Measurements from ENCODE around the gene CABLES2.

The CABLES2 gene

GRCh38 chr20:62367136-62367632 lies 39.9 kb downstream of the CABLES2 start, which contains the start of gene LAMA5:
Gene LAMA5 (minus strand): TSS chr20:62367312. CDS start chr20:62367245, 67 bp downstream.
- Histone ChIP-seq H3K27ac (ENCODE audit: low read depth, low read length, severe bottlenecking) (no peak within 1 kb of the TSS), H3K36me3 (ENCODE audit: control insufficient read depth, insufficient read depth, low read length) (no peaks in the 10 kb centered on the region), H3K4me3 (ENCODE audit: extremely low read depth, insufficient read depth, low read length, poor library complexity, severe bottlenecking) (peak within 1 kb of the TSS; percentile 75), H3K9me3 (ENCODE audit: control insufficient read depth, low read length) (no peaks in the 10 kb centered on the region), H3K4me1 (ENCODE audit: control insufficient read depth, insufficient read depth, low read length, poor library complexity, severe bottlenecking) (peaks cover 60% of the 10 kb centered on the region)
- 0 to 1% methylated on average over 42 to 43 of the region's 70 CpGs for WGBS, 2 experiments (ENCODE audit: insufficient coverage in 2 of 2)

- Histone ChIP-seq H3K4me3 (ENCODE audit: extremely low read depth, insufficient read depth, low read length, poor library complexity, severe bottlenecking) (peak overlapping the region; percentile 75), H3K36me3 (ENCODE audit: control insufficient read depth, insufficient read depth, low read length) (peaks cover 2% of the 10 kb centered on the region), H3K9me3 (ENCODE audit: control insufficient read depth, low read length) (no peaks in the 10 kb centered on the region), H3K27ac (ENCODE audit: low read depth, low read length, severe bottlenecking) (no peak overlapping the region), H3K4me1 (ENCODE audit: control insufficient read depth, insufficient read depth, low read length, poor library complexity, severe bottlenecking) (peaks cover 67% of the 10 kb centered on the region)
- WGBS, 2 experiments (ENCODE audit: insufficient coverage in 2 of 2): 0 to 1% methylated on average over 55 to 64 of the region's 72 CpGs
Observed at GRCh38 chr20:62366370-62367135, 40.5 kb downstream of the CABLES2 start.

- H3K9me3 ChIP-seq (ENCODE audit: control insufficient read depth, low read length): no peaks in the 10 kb centered on the region
- H3K4me1 ChIP-seq (ENCODE audit: control insufficient read depth, insufficient read depth, low read length, poor library complexity, severe bottlenecking): peaks cover 73% of the 10 kb centered on the region
- H3K36me3 ChIP-seq (ENCODE audit: control insufficient read depth, insufficient read depth, low read length): peaks cover 4% of the 10 kb centered on the region
- H3K27ac ChIP-seq (ENCODE audit: low read depth, low read length, severe bottlenecking): no peak overlapping the region
- peak overlapping the region; percentile 75 for H3K4me3 ChIP-seq (ENCODE audit: extremely low read depth, insufficient read depth, low read length, poor library complexity, severe bottlenecking)
- 15 to 29% methylated on average over 5 of the region's 10 CpGs for WGBS, 2 experiments (ENCODE audit: insufficient coverage in 2 of 2)
Observed at GRCh38 chr20:62365814-62366369, 41.2 kb downstream of the CABLES2 start.

DNA sequence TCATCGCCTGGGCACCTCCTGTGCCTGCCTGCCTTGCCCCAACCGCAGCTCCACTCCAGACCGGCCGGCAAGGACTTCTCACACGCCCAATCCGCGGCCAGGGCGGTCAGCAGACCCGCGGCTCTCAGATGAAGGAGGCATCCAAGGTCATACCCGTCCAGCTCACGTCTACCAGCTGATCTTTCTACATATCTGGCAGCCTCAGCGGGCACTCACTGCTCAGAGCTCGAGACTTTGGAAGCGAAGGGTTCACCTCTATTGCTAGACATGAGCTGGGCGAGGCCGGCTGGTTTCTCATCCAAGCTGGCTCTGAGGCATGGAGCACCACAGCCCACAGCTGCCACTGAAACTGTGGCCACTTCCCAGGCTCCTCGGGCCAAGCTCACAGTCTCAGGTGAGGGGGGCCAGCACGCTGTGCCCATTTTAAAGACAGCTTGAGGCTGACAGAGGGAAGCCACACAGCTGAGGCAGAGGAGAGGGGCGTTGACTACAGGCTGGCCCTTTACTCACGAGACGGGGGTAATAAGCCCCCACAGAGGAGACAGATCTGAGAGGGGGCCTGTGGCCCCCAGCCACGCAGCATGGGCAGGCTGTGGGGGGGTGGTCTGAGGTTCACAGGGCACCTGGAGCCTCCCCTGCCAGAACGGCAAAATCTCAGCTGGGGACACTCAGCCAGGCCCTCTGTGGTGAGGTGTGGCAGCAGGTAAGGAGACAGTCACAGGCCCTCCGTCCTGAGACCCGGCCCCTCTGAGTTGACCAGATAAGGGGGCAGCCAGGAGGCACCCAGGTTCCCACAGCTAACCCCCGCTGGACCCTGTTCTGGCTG lies 42.0 kb downstream of the CABLES2 start:
- 88 to 91% methylated on average over 23 to 27 of the region's 27 CpGs for WGBS, 2 experiments (ENCODE audit: insufficient coverage in 2 of 2)
- H3K36me3 ChIP-seq (ENCODE audit: control insufficient read depth, insufficient read depth, low read length): peaks cover 4% of the 10 kb centered on the region
- H3K9me3 ChIP-seq (ENCODE audit: control insufficient read depth, low read length): no peaks in the 10 kb centered on the region
- peak overlapping the region; percentile 75 for H3K4me3 ChIP-seq (ENCODE audit: extremely low read depth, insufficient read depth, low read length, poor library complexity, severe bottlenecking)
- peaks cover 70% of the 10 kb centered on the region for H3K4me1 ChIP-seq (ENCODE audit: control insufficient read depth, insufficient read depth, low read length, poor library complexity, severe bottlenecking)
- H3K27ac ChIP-seq (ENCODE audit: low read depth, low read length, severe bottlenecking): peak overlapping the region; percentile 81

GRCh38 chr20:62363920-62364851 lies 42.9 kb downstream of the CABLES2 start:
- 82 to 88% methylated on average over 18 of the region's 22 CpGs for WGBS, 2 experiments (ENCODE audit: insufficient coverage in 2 of 2)
- Histone ChIP-seq H3K9me3 (ENCODE audit: control insufficient read depth, low read length) (no peaks in the 10 kb centered on the region), H3K36me3 (ENCODE audit: control insufficient read depth, insufficient read depth, low read length) (peaks cover 6% of the 10 kb centered on the region), H3K4me3 (ENCODE audit: extremely low read depth, insufficient read depth, low read length, poor library complexity, severe bottlenecking) (peak overlapping the region; percentile 2), H3K27ac (ENCODE audit: low read depth, low read length, severe bottlenecking) (peak overlapping the region; percentile 81), H3K4me1 (ENCODE audit: control insufficient read depth, insufficient read depth, low read length, poor library complexity, severe bottlenecking) (peaks cover 67% of the 10 kb centered on the region)

DNA sequence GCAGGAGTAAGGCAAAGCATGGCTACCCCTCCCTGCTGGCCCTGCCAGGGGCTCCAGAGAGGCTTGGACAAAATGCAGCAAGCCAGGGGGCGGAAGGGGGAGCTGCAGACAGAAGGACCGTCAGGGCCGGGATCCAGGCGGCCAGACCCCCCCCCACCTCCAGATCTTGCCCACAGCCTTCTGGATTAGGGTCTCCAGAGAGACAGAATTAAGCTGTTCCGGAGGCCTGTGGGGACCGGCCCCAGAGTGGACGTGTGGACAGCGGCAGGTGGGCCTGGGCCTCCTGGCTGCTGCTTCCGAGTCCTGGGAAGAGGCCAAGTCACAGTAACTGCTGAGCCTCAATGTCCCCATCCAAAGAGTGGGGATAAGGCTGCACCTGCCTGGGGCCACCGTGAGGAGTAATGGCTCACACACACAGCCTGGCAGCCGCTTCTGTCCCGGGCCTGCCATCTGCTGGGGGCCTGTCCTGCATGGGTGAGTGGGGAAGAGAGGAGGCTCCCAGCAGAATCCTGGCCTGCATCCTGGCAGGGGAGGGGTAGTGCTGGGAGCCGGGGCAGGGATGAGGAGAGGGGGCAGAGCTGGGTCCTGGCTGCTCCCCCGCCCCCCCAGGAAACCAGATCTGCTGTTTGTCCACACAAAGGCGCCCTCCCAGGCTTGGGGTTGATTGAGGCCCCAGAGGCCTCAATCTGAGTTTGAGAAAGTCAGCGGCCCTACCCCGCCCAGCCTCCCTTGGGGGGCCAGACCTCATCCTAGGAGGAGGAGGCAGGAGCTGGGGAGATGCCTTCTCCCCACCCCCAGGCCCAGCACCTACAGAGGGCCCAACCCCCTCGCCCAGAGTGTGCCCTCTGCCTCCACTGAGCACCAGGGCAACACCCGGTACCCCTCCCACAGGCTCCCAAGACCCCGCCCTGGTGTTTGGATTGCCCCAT lies 43.8 kb downstream of the CABLES2 start:
- peak overlapping the region; percentile 81 for H3K27ac ChIP-seq (ENCODE audit: low read depth, low read length, severe bottlenecking)
- H3K4me1 ChIP-seq (ENCODE audit: control insufficient read depth, insufficient read depth, low read length, poor library complexity, severe bottlenecking): peaks cover 70% of the 10 kb centered on the region
- WGBS, 2 experiments (ENCODE audit: insufficient coverage in 2 of 2): 79 to 84% methylated on average over 14 to 16 of the region's 20 CpGs
- no peak overlapping the region for H3K4me3 ChIP-seq (ENCODE audit: extremely low read depth, insufficient read depth, low read length, poor library complexity, severe bottlenecking)
- no peaks in the 10 kb centered on the region for H3K9me3 ChIP-seq (ENCODE audit: control insufficient read depth, low read length)
- H3K36me3 ChIP-seq (ENCODE audit: control insufficient read depth, insufficient read depth, low read length): peaks cover 11% of the 10 kb centered on the region

GRCh38 chr20:62362590-62362940 lies 44.5 kb downstream of the CABLES2 start:
- H3K9me3 ChIP-seq (ENCODE audit: control insufficient read depth, low read length): no peaks in the 10 kb centered on the region
- peaks cover 13% of the 10 kb centered on the region for H3K36me3 ChIP-seq (ENCODE audit: control insufficient read depth, insufficient read depth, low read length)
- H3K4me3 ChIP-seq (ENCODE audit: extremely low read depth, insufficient read depth, low read length, poor library complexity, severe bottlenecking): no peak overlapping the region
- WGBS, 2 experiments (ENCODE audit: insufficient coverage in 2 of 2): 89 to 95% methylated on average over 9 to 12 of the region's 13 CpGs
- H3K4me1 ChIP-seq (ENCODE audit: control insufficient read depth, insufficient read depth, low read length, poor library complexity, severe bottlenecking): peaks cover 69% of the 10 kb centered on the region
- no peak overlapping the region for H3K27ac ChIP-seq (ENCODE audit: low read depth, low read length, severe bottlenecking)

- H3K36me3 ChIP-seq (ENCODE audit: control insufficient read depth, insufficient read depth, low read length): peaks cover 13% of the 10 kb centered on the region
- H3K4me1 ChIP-seq (ENCODE audit: control insufficient read depth, insufficient read depth, low read length, poor library complexity, severe bottlenecking): peaks cover 74% of the 10 kb centered on the region
- H3K4me3 ChIP-seq (ENCODE audit: extremely low read depth, insufficient read depth, low read length, poor library complexity, severe bottlenecking): no peak overlapping the region
- WGBS, 2 experiments (ENCODE audit: insufficient coverage in 2 of 2): 79 to 80% methylated on average over 33 to 34 of the region's 34 CpGs
- no peaks in the 10 kb centered on the region for H3K9me3 ChIP-seq (ENCODE audit: control insufficient read depth, low read length)
- peak overlapping the region; percentile 29 for H3K27ac ChIP-seq (ENCODE audit: low read depth, low read length, severe bottlenecking)
Observed at GRCh38 chr20:62361799-62362589, 45.1 kb downstream of the CABLES2 start.
